ENCODE data around the gene MMEL1. TPM values are rescaled to one million over a fixed set of nuclear protein-coding genes. Genes with fewer than 3 reads are reported as not detected.

The MMEL1 gene
- total and polyA plus RNA-seq, 2 of the 13 experiments (the other 11 are each of a cell fraction or from before 2014, with no cell fraction given): 0.48 TPM; not detected in 1

DNA sequence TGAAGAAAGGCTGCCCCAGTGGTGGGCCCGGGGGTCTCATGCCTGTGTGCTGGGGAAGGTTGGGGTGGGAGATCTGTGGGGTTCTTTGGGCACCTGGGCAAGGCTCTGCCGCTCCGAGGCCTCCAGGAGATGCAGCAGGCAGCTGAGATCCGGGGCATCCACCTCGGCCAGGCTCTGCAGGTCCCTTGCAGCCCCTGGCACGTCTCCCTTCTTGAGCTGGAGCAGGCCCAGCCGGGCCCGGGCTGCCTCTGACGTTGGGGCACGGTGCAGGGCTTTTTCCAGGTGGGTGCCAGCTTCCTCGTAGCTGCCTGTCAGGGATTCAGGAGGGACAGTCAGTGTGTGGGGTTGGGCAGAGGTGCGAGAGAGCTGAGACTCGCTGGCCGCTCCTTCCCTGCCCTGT is 11.4 kb upstream of the MMEL1 start (continued):
- TF ChIP-seq, protein P1, sequence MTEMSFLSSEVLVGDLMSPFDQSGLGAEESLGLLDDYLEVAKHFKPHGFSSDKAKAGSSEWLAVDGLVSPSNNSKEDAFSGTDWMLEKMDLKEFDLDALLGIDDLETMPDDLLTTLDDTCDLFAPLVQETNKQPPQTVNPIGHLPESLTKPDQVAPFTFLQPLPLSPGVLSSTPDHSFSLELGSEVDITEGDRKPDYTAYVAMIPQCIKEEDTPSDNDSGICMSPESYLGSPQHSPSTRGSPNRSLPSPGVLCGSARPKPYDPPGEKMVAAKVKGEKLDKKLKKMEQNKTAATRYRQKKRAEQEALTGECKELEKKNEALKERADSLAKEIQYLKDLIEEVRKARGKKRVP (CRISPR knock-in tag; IDR thresholded peaks at IDR 0.05): no peak
- TF ChIP-seq ZNF382 (CRISPR knock-in tag; IDR thresholded peaks at IDR 0.05; ENCODE audit: borderline replicate concordance) (no peak), BHLHE40 (IDR thresholded peaks at IDR 0.05; ENCODE audit: low read length) (no peak), TCF7L2 (IDR thresholded peaks at IDR 0.05; ENCODE audit: low read depth, low read length) (no peak)

DNA sequence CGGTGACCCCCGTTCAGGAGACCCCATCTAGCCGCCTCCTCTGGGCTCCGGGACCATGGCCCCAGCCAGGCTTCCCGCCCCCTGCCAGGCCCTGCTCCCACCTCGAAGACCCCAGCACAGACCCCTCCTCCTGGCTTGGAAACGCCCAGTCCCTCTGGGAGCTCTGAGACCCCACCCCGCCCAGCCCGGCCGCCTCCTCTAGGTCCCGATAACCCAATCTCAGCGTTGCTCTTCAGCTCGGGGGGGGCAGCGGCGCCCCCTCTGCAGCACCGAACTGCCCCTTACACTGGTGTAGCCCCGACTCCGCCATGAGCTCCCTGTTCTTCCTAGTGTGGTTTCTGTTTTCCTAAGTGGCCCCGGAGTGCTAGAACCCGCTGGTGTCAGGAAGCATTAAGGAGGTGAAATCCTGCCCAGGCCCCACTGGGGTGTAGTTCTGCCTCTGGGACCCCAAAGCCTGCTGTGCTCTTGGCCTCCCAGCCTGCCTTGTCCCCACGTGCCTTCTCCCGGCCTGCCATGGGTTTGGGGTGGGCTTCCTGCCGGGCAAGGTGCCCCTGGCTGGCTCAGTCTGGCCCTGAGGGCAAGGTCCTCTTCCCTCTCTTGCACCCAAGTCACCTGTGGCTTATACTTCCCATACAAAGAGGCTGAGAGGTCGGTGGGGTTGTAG is 10.7 kb upstream of the MMEL1 start:
- in situ Hi-C loops (cut with HindIII; ENCODE audit: extremely low pct_ligation_motif_present, low pct_unique_long_range_greater_than_20kb) (no loop called here), intact Hi-C loops (cut with micrococcal nuclease; ENCODE audit: unreplicated experiment) (loop anchor here (2.0 kb wide), 1 partner anchor 231 kb away; the partner anchor contains the start of gene PEX10)
- DNase-seq (ENCODE audit: low spot score) (no peak), FAIRE-seq (no peak), ATAC-seq (no peak; the same call in 2 of the 3 replicates)
- peaks cover 3% of the 10 kb centered on the region for H3K79me2 ChIP-seq (ENCODE audit: insufficient read depth, low read length)
- CTCF ChIA-PET (ENCODE audit: low intra/inter-chr PET ratio, low total read pairs): no interaction called here
- peak overlapping the region in 2 of 3 experiments; percentile 70 to 81; a peak in 2 of 6 replicates for H3K4me3 ChIP-seq (replicated peaks in 1 of 3; ENCODE audit: insufficient read depth in 1 of 3, low read depth in 2 of 3, low read length in 3 of 3)
- peaks cover 14% of the 10 kb centered on the region for H3K9me3 ChIP-seq (ENCODE audit: low read length)
- H3K27me3 ChIP-seq (ENCODE audit: control insufficient read depth in 1 of 2, insufficient read depth in 2 of 2, low read length in 2 of 2): peaks cover 0 to 2% of the 10 kb centered on the region in 2 experiments; a peak in 3 of 5 replicates
- H3K9ac ChIP-seq (ENCODE audit: insufficient read depth, low read depth, low read length): no peak overlapping the region
- no TSS peak for BruUV-seq (replicated peaks)
- no peaks in the 10 kb centered on the region for H3K36me3 ChIP-seq (replicated peaks in 1 of 2; ENCODE audit: control insufficient read depth in 1 of 2, insufficient read depth in 2 of 2, low read length in 2 of 2)
- H3K27ac ChIP-seq (ENCODE audit: extremely low read length, insufficient read depth, low read length): no peak overlapping the region
- POLR2A ChIA-PET: no interaction called here
- H4K20me1 ChIP-seq (ENCODE audit: insufficient read depth, low read length): no peaks in the 10 kb centered on the region
- 50% methylated on average over 10 of the region's 24 CpGs for WGBS (ENCODE audit: low lambda C conversion rate)
- H2AFZ ChIP-seq (ENCODE audit: low read length): no peak overlapping the region
- peaks cover 6% of the 10 kb centered on the region; the same call in 1 of the 2 replicates for H3K4me1 ChIP-seq (ENCODE audit: insufficient read depth, low read length)
- peak overlapping the region; percentile 82 for H3K4me2 ChIP-seq (ENCODE audit: low read depth, low read length)
- TF ChIP-seq ZNF430 (CRISPR knock-in tag; IDR thresholded peaks at IDR 0.05) (0 out of 2 replicates have a peak, but pooled peaks have one; percentile 0), HDAC1 (CRISPR knock-in tag; IDR thresholded peaks at IDR 0.05) (0 out of 2 replicates have a peak, but pooled peaks have one; percentile 0), RNF2 (conservative IDR thresholded peaks at IDR 0.05; ENCODE audit: low read depth) (no peak)

Measured in HepG2 (cell line).